HepG2 (cell line): Measurements from ENCODE around the gene MCRS1. TPM values are rescaled to one million over a fixed set of nuclear protein-coding genes. Genes with fewer than 3 reads are reported as not detected.
A peak's percentile ranks its signal among the peaks of the same experiment; 100 is the strongest.

Experiments used
- ATAC-seq: fragments of 200-7000 bp; cut with Tn5 transposase; 3 replicates; pipeline ENCODE4 v1.9.1; 2020; ENCODE audit warnings: mild to moderate bottlenecking, moderate library complexity
- BruUV-seq: library from RNA; stranded (reverse); fragments of 400-500 nt; replicated peaks from 2 replicates; lab custom pipeline; 2021; lab: Mats Ljungman, UMichigan
- CTCF ChIA-PET: fragments of 300-600 bp; formaldehyde crosslinking; extraction: SDS; loops from one replicate; lab custom pipeline; 2021; ENCODE audit warnings: low total read pairs, inconsistent platforms, low intra/inter-chr PET ratio; lab: Yijun Ruan, JAX
- POLR2A ChIA-PET: fragments of 350-600 bp; sonication (Branson Sonifier 250); formaldehyde crosslinking; loops from one replicate; lab custom pipeline; 2020; ENCODE audit warnings: antibody characterized with exemption, inconsistent platforms; lab: Yijun Ruan, JAX
- DNase-seq: peaks from one replicate; pipeline ENCODE4 v3.0.0-alpha.2; 2015; ENCODE audit warnings: low spot score
- FAIRE-seq: peaks from 3 replicates; lab custom pipeline; 2011; peaks lifted over from hg19 to GRCh38; lab: Jason Lieb, UNC
- H2AFZ ChIP-seq: one replicate; pipeline ENCODE4 v1.6.1; 2011; ENCODE audit warnings: low read length, inconsistent platforms
- H3K27ac ChIP-seq: fragments of 300-600 bp; 3 replicates; pipeline ENCODE4 v1.8.0; 2011; ENCODE audit warnings: mixed run types, mild to moderate bottlenecking, mixed read lengths, low read length, inconsistent platforms; ENCODE audit not compliant: insufficient read depth; ENCODE audit errors: extremely low read length
- H3K27me3 ChIP-seq, 2 experiments: fragments of 200-600 bp in 1 of 2; 2 replicates in 1 of 2; 3 replicates in 1 of 2; pipeline versions ENCODE4 v1.6.0 to v1.8.0; 2011; ENCODE audit warnings: low read length in 2 of 2, mild to moderate bottlenecking in 2 of 2, moderate library complexity in 2 of 2, inconsistent platforms in 1 of 2; ENCODE audit not compliant: insufficient read depth in 2 of 2, control insufficient read depth in 1 of 2
- H3K36me3 ChIP-seq, 2 experiments: fragments of 200-600 bp in 1 of 2; replicated peaks in 1 of 2; 2 replicates in 1 of 2; 3 replicates in 1 of 2; pipeline versions ENCODE4 v1.5.1 to v1.8.0; 2011; ENCODE audit warnings: low read length in 2 of 2, inconsistent platforms in 1 of 2; ENCODE audit not compliant: insufficient read depth in 2 of 2, control insufficient read depth in 1 of 2
- H3K4me1 ChIP-seq: 2 replicates; pipeline ENCODE4 v1.5.1; 2012; ENCODE audit warnings: low read length, inconsistent platforms; ENCODE audit not compliant: insufficient read depth
- H3K4me2 ChIP-seq: 2 replicates; pipeline ENCODE4 v1.6.0; 2011; ENCODE audit warnings: low read depth, low read length, inconsistent platforms
- H3K4me3 ChIP-seq, 3 experiments: fragments of 200-600 bp in 1 of 3; sonication (generic), shearing (Covaris generic) in 1 of 3; replicated peaks in 1 of 3; 2 replicates each; pipeline ENCODE4 v1.5.1; 2011 to 2016; ENCODE audit warnings: low read length in 3 of 3, inconsistent platforms in 2 of 3, low read depth in 2 of 3, mild to moderate bottlenecking in 2 of 3, control low read depth in 1 of 3, mixed read lengths in 1 of 3; ENCODE audit not compliant: insufficient read depth in 1 of 3
- H3K79me2 ChIP-seq: one replicate; pipeline ENCODE4 v1.6.1; 2011; ENCODE audit warnings: low read length, inconsistent platforms; ENCODE audit not compliant: insufficient read depth
- H3K9ac ChIP-seq: 2 replicates; pipeline ENCODE4 v1.6.0; 2011; ENCODE audit warnings: mild to moderate bottlenecking, low read depth, low read length, inconsistent platforms; ENCODE audit not compliant: insufficient read depth
- H3K9me3 ChIP-seq: 2 replicates; pipeline ENCODE4 v1.5.1; 2012; ENCODE audit warnings: mild to moderate bottlenecking, low read length
- H4K20me1 ChIP-seq: 2 replicates; pipeline ENCODE4 v1.6.0; 2011; ENCODE audit warnings: inconsistent platforms, mild to moderate bottlenecking, low read length, moderate library complexity; ENCODE audit not compliant: insufficient read depth
- EZH2 ChIP-seq: conservative IDR thresholded peaks from 2 replicates; pipeline ENCODE4 v1.6.1; 2012; ENCODE audit warnings: mild to moderate bottlenecking, low read depth, low read length, moderate library complexity
- MLLT10 ChIP-seq: sonication (generic); formaldehyde crosslinking; IDR thresholded peaks from 2 replicates; pipeline ENCODE4 v1.4.0; 2020; ENCODE audit warnings: missing genetic modification reagents
- PCBP1 ChIP-seq: fragments of 200-400 bp; formaldehyde crosslinking; IDR thresholded peaks from 2 replicates; pipeline ENCODE4 v1.6.1; 2017; ENCODE audit warnings: mild to moderate bottlenecking, low read depth, low read length, borderline replicate concordance
- RFX3 ChIP-seq: IDR thresholded peaks from 2 replicates; pipeline ENCODE4 v1.6.1; 2016; ENCODE audit warnings: missing biosample characterization, missing genetic modification reagents
- SRSF4 ChIP-seq: fragments of 200-400 bp; formaldehyde crosslinking; IDR thresholded peaks from one replicate; pipeline ENCODE4 v1.6.1; 2018; ENCODE audit warnings: mild to moderate bottlenecking, low read depth, low read length, moderate library complexity; ENCODE audit not compliant: poor library complexity, severe bottlenecking
- ZBTB42 ChIP-seq: sonication (generic); formaldehyde crosslinking; IDR thresholded peaks from 2 replicates; pipeline ENCODE4 v1.5.0; 2020; ENCODE audit warnings: mild to moderate bottlenecking, missing genetic modification reagents
- ZNF33A ChIP-seq: sonication (generic); formaldehyde crosslinking; IDR thresholded peaks from 2 replicates; pipeline ENCODE4 v1.5.1; 2020; ENCODE audit warnings: missing genetic modification reagents, mild to moderate bottlenecking, moderate library complexity, borderline replicate concordance
- ZNF343 ChIP-seq: sonication (generic); formaldehyde crosslinking; IDR thresholded peaks from 2 replicates; pipeline ENCODE4 v1.4.0; 2020; ENCODE audit warnings: mild to moderate bottlenecking, missing genetic modification reagents
- ZNF672 ChIP-seq: sonication (generic); formaldehyde crosslinking; IDR thresholded peaks from 2 replicates; pipeline ENCODE4 v1.8.1; 2022; ENCODE audit warnings: missing genetic modification reagents
- whole genome bisulfite sequencing: methylation state at CpG from one replicate; pipeline ENCODE4 v1.1.6; 2017; ENCODE audit warnings: low lambda C conversion rate; 5-methylcytosine and 5-hydroxymethylcytosine counted together
- in situ Hi-C: cut with HindIII; loops from 2 replicates; pipeline ENCODE4 v1.10.0; 2017; ENCODE audit warnings: low pct_unique_long_range_greater_than_20kb; ENCODE audit not compliant: extremely low pct_ligation_motif_present
- intact Hi-C: fragments of 100-400 bp; cut with micrococcal nuclease; formaldehyde crosslinking; loops from one replicate; pipeline ENCODE4 v1.10.0; 2022; ENCODE audit not compliant: unreplicated experiment
- polyA plus RNA-seq, 8 experiments: library from polyadenylated mRNA; depleted of rRNA in 3 of 8; stranded (reverse) in 7 of 8; unstranded in 1 of 8; fragments of >200 nt; fragmentation: Illumina TruSeq in 4 of 8; extraction: Trizol in 4 of 8; gene quantifications; 2 replicates each; pipeline versions ENCODE4 v1.2.1 to v1.2.3, GENCODE V29; 2011 to 2016; ENCODE audit warnings: low read depth in 4 of 8, missing spikeins in 1 of 8, mixed read lengths in 1 of 8; ENCODE audit not compliant: insufficient read depth in 1 of 8
- total RNA-seq, 5 experiments: library from RNA; depleted of rRNA; stranded (reverse); fragments of >200 nt; fragmentation: Illumina TruSeq; extraction: Trizol; gene quantifications; 2 replicates each; pipeline ENCODE4 v1.2.3, GENCODE V29; 2016; ENCODE audit warnings: low read depth in 1 of 5
- TF ChIP-seq, protein P1 (sequence below): sonication (generic); formaldehyde crosslinking; IDR thresholded peaks from 2 replicates; pipeline ENCODE4 v1.5.0; 2020; ENCODE audit warnings: mild to moderate bottlenecking, missing genetic modification reagents, borderline replicate concordance

Gene MCRS1
- total and polyA plus RNA-seq, 2 of the 13 experiments (the other 11 are each of a cell fraction or from before 2014, with no cell fraction given), result 51.0 to 66.3 TPM

DNA sequence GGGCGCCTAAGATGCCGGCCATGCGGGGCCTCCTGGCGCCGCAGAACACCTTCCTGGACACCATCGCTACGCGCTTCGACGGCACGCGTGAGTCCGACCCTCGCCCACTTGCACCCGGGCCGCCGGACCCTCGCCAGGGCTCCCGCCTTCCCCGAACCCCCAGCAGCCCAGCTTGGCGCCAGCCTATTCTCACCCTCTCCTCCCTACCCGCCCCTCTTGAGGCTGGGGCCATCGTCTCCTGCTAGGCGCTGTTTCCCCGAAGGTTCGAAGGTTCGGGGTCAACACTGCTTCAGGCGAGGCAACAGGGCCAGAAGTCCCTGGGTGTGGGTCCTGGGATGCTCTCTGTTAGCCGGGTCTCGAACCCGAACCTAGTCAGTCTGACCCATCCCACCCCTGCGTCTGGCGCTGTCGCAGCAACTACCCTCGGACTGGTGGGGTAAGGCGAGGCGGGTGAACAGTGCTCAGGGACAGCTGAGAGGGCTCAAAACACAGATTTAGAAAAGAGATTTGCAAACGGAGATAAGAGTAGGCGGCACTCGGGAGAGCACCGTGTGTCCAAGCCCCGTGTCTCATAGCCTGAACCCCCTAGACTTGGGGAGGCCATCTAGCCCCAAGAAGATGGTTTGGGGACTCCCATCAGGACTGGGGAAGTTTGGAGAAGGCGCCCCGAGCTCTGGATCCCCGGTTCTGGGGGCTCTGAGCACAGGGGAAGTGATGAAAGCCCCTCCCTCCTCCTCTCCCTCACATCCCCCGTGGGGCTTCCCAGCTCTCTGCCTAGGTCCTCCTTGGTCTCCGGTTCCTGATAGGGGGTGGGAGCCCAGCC is 28.3 kb downstream of the MCRS1 start:
- Histone ChIP-seq H3K27me3 (peaks cover 11 to 55% of the 10 kb centered on the region in 2 experiments), H3K4me1 (peaks cover 75% of the 10 kb centered on the region), H3K4me3 (peak overlapping the region in 1 of 3 experiments; percentile 77; a peak in 1 of 6 replicates), H3K4me2 (peak overlapping the region; percentile 27; the same call in 1 of the 2 replicates), H3K9me3 (no peaks in the 10 kb centered on the region)
- in situ Hi-C loops, result no loop called here
- peak; percentile 71; the same call in 1 of the 2 replicates for TF ChIP-seq EZH2
- no peak for TF ChIP-seq ZBTB42 (CRISPR knock-in tag)
- TF ChIP-seq, all 625 proteins: peak for 1
- ATAC-seq (no peak), FAIRE-seq (no peak), DNase-seq (no peak)
- intact Hi-C loops, result no loop called here
- H3K27ac ChIP-seq, result no peak overlapping the region
- POLR2A ChIA-PET, result no interaction called here
- BruUV-seq, result no TSS peak
- no peak overlapping the region for H3K9ac ChIP-seq
- no peaks in the 10 kb centered on the region for H4K20me1 ChIP-seq
- WGBS, result 28% methylated on average over 10 of the region's 47 CpGs
- no peaks in the 10 kb centered on the region for H3K36me3 ChIP-seq
- H2AFZ ChIP-seq, result no peak overlapping the region
- CTCF ChIA-PET, result no interaction called here
- no peaks in the 10 kb centered on the region for H3K79me2 ChIP-seq

DNA sequence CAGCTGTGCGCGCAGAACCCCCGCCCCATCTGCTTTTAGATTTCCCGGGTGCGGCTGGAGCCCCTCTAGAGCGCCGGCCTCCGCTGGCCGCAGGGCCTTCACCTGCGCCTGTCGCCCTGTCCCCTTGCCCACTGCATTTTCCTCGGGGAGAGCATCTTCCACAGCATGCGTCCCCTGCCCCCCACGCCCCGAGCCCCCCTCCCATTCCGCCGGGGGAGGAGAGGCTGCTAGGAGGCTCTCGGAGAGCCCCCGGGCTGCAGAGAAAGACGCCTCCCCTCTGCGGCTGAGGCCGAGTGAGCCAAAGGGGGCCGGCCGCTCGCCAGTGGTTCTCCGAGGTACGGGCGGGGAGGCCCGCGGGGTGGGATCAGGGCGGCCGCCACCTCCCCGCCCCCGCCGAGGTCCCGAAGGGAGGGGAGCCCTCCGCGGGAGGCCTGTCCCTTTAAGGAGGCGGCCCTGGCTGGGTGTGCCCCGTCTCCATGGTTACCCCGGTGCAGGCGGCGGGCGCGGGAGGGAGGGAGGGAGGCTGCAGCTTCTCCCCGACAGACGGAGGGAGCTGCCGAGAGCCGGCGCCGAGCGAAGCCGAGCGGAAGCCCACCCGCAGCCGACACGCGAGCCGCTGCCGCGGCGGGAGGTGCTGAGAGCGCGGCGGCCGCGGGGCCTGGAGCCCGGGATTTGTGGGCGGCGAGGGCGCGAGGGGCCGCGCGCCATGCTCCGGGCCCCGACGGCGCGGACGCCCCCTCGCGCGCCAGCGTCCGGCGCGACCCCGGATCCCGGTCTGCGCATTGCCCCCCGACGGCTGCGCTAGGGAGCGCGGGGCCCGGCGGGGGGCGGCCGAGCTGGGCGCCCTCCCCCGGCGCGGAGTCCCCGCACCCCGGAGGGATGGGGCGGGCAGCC is 29.2 kb downstream of the MCRS1 start, which contains the start of gene KCNH3:
Gene KCNH3 (plus strand): TSS at position 521 of the 894 bp plus-strand sequence. CDS start 387 bp downstream, outside the sequence.
- no peak within 1 kb of the TSS for H3K27ac ChIP-seq
- ChIA-PET POLR2A (interaction anchor here (1.1 to 1.4 kb wide), 2 partner anchors 12 to 29 kb away, joined by 3 to 4 read pairs; partner anchors contain the start of gene MCRS1), CTCF (interaction anchor here (1.9 kb wide), 1 partner anchor 15 kb away, joined by 5 read pairs; no protein-coding TSS in a partner anchor)
- H3K4me2 ChIP-seq, result peak within 1 kb of the TSS; percentile 99
- H3K36me3 ChIP-seq, result no peaks in the 10 kb centered on the region
- intact Hi-C loops (no loop called here), in situ Hi-C loops (no loop called here)
- no peak within 1 kb of the TSS for H2AFZ ChIP-seq
- no peaks in the 10 kb centered on the region for H4K20me1 ChIP-seq
- peak within 1 kb of the TSS; percentile 33 to 77 (median 64) for H3K4me3 ChIP-seq
- ATAC-seq (peak; percentile 45), DNase-seq (no peak), FAIRE-seq (no peak)
- no CpG with 5 or more reads among the region's 107 CpGs for WGBS
- peaks cover 11 to 51% of the 10 kb centered on the region in 2 experiments for H3K27me3 ChIP-seq
- BruUV-seq, result no TSS peak
- H3K4me1 ChIP-seq, result peaks cover 74% of the 10 kb centered on the region
- no peaks in the 10 kb centered on the region for H3K79me2 ChIP-seq
- no peak within 1 kb of the TSS for H3K9ac ChIP-seq
- H3K9me3 ChIP-seq, result no peaks in the 10 kb centered on the region
- 0 out of 2 replicates have a peak, but pooled peaks have one; percentile 40 for TF ChIP-seq ZNF343 (CRISPR knock-in tag)
- 0 out of 2 replicates have a peak, but pooled peaks have one; percentile 40 for TF ChIP-seq PCBP1
- TF ChIP-seq, protein P1, sequence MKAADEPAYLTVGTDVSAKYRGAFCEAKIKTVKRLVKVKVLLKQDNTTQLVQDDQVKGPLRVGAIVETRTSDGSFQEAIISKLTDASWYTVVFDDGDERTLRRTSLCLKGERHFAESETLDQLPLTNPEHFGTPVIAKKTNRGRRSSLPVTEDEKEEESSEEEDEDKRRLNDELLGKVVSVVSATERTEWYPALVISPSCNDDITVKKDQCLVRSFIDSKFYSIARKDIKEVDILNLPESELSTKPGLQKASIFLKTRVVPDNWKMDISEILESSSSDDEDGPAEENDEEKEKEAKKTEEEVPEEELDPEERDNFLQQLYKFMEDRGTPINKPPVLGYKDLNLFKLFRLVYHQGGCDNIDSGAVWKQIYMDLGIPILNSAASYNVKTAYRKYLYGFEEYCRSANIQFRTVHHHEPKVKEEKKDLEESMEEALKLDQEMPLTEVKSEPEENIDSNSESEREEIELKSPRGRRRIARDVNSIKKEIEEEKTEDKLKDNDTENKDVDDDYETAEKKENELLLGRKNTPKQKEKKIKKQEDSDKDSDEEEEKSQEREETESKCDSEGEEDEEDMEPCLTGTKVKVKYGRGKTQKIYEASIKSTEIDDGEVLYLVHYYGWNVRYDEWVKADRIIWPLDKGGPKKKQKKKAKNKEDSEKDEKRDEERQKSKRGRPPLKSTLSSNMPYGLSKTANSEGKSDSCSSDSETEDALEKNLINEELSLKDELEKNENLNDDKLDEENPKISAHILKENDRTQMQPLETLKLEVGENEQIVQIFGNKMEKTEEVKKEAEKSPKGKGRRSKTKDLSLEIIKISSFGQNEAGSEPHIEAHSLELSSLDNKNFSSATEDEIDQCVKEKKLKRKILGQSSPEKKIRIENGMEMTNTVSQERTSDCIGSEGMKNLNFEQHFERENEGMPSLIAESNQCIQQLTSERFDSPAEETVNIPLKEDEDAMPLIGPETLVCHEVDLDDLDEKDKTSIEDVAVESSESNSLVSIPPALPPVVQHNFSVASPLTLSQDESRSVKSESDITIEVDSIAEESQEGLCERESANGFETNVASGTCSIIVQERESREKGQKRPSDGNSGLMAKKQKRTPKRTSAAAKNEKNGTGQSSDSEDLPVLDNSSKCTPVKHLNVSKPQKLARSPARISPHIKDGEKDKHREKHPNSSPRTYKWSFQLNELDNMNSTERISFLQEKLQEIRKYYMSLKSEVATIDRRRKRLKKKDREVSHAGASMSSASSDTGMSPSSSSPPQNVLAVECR (CRISPR knock-in tag), result 0 out of 2 replicates have a peak, but pooled peaks have one; percentile 20
- TF ChIP-seq SRSF4, result no peak
- TF ChIP-seq MLLT10, result no peak
- TF ChIP-seq ZNF33A, result no peak
- TF ChIP-seq RFX3 (CRISPR knock-in tag), result peak; percentile 63
- TF ChIP-seq ZNF672 (CRISPR knock-in tag), result no peak
